B cell (primary cell): Measurements from ENCODE around the gene CNTD1. TPM values are rescaled to one million over a fixed set of nuclear protein-coding genes. Genes with fewer than 3 reads are reported as not detected.

ENCODE experiments used
- ATAC-seq: fragments of 200-7000 bp; cut with Tn5 transposase; one replicate; pipeline ENCODE4 v1.10.0; 2021; ENCODE audit warnings: low read depth, mild to moderate bottlenecking, moderate number of reproducible peaks, moderate library complexity
- CTCF ChIA-PET: fragments of 350-600 bp; sonication (Branson Sonifier 250); formaldehyde crosslinking; loops from one replicate; lab custom pipeline; 2021; ENCODE audit warnings: antibody characterized with exemption, inconsistent platforms; lab: Charles Lee
- POLR2A ChIA-PET: fragments of 350-600 bp; sonication (Branson Sonifier 250); formaldehyde crosslinking; loops from one replicate; lab custom pipeline; 2021; ENCODE audit warnings: antibody characterized with exemption; lab: Charles Lee
- DNase-seq: peaks from one replicate; pipeline ENCODE4 v3.0.0; 2013
- H2AFZ ChIP-seq: 2 replicates; pipeline ENCODE4 v1.6.1; 2012; ENCODE audit warnings: mild to moderate bottlenecking, low read depth, low read length; ENCODE audit not compliant: insufficient read depth, poor library complexity, severe bottlenecking
- H3K27ac ChIP-seq, 2 donors: 1 replicate in 1 of 2; 2 replicates in 1 of 2; pipeline ENCODE4 v1.5.1; 2012 to 2013; ENCODE audit warnings: low read length in 2 of 2, mild to moderate bottlenecking in 2 of 2, moderate library complexity in 1 of 2
- H3K27me3 ChIP-seq, 4 experiments: fragments of 200-600 bp in 1 of 4; sonication (generic) in 1 of 4; replicated peaks in 1 of 4; 1 replicate in 2 of 4; 2 replicates in 2 of 4; pipeline versions ENCODE4 v1.6.1 to v1.7.0; 2013 to 2016; ENCODE audit warnings: low read length in 3 of 4, mild to moderate bottlenecking in 2 of 4, mixed read lengths in 1 of 4, moderate library complexity in 1 of 4; ENCODE audit not compliant: insufficient read depth in 4 of 4, control insufficient read depth in 3 of 4; ENCODE audit errors: control extremely low read depth in 1 of 4
- H3K36me3 ChIP-seq, 2 experiments: replicated peaks in 1 of 2; 1 replicate in 1 of 2; 2 replicates in 1 of 2; pipeline versions ENCODE4 v1.6.1 to v1.7.1; 2013; ENCODE audit warnings: low read length in 1 of 2; ENCODE audit not compliant: insufficient read depth in 2 of 2, control insufficient read depth in 1 of 2; ENCODE audit errors: control extremely low read depth in 1 of 2, extremely low read depth in 1 of 2
- H3K4me1 ChIP-seq, 2 donors: fragments of 200-600 bp in 1 of 2; sonication (generic) in 1 of 2; 1 replicate in 1 of 2; 2 replicates in 1 of 2; pipeline versions ENCODE4 v1.5.1 to v1.6.1; 2013 to 2017; ENCODE audit warnings: low read length in 2 of 2; ENCODE audit not compliant: control insufficient read depth in 2 of 2, insufficient read depth in 2 of 2
- H3K4me2 ChIP-seq: replicated peaks from 2 replicates; pipeline ENCODE3; 2012; ENCODE audit warnings: mild to moderate bottlenecking, low read depth, low read length; ENCODE audit not compliant: poor library complexity, severe bottlenecking
- H3K4me3 ChIP-seq, 5 experiments: fragments of 200-600 bp in 1 of 5; sonication (generic) in 1 of 5; 1 replicate in 3 of 5; 2 replicates in 2 of 5; pipeline versions ENCODE4 v1.5.1 to v1.7.0; 2011 to 2016; ENCODE audit warnings: low read length in 4 of 5, mild to moderate bottlenecking in 4 of 5, low read depth in 2 of 5, control low read depth in 1 of 5, moderate library complexity in 1 of 5; ENCODE audit not compliant: insufficient read depth in 1 of 5; ENCODE audit errors: control extremely low read depth in 1 of 5, extremely low read depth in 1 of 5
- H3K79me2 ChIP-seq: fragments of 200-600 bp; sonication (generic); one replicate; pipeline ENCODE4 v1.6.0; 2016; ENCODE audit warnings: low read length; ENCODE audit not compliant: control insufficient read depth, insufficient read depth
- H3K9ac ChIP-seq: fragments of 200-600 bp; sonication (generic); 2 replicates; pipeline ENCODE4 v1.6.1; 2017; ENCODE audit warnings: mild to moderate bottlenecking, low read length, moderate library complexity
- H3K9me3 ChIP-seq, 3 donors: one replicate each; pipeline versions ENCODE4 v1.6.1 to v1.7.1; 2013; ENCODE audit warnings: low read length in 2 of 3; ENCODE audit not compliant: control insufficient read depth in 2 of 3, insufficient read depth in 1 of 3; ENCODE audit errors: control extremely low read depth in 1 of 3
- H4K20me1 ChIP-seq: 2 replicates; pipeline ENCODE4 v1.6.0; 2012; ENCODE audit warnings: mild to moderate bottlenecking, low read length; ENCODE audit not compliant: insufficient read depth, control insufficient read depth, poor library complexity, severe bottlenecking
- H3K27ac Mint-ChIP-seq: one replicate; pipeline ENCODE4 v1.8.0; 2021; ENCODE audit warnings: mixed read lengths
- H3K27me3 Mint-ChIP-seq: one replicate; pipeline ENCODE4 v1.8.0; 2021; ENCODE audit warnings: mixed read lengths
- H3K4me1 Mint-ChIP-seq: one replicate; pipeline ENCODE4 v1.8.0; 2021; ENCODE audit warnings: mixed read lengths
- H3K4me3 Mint-ChIP-seq: one replicate; pipeline ENCODE4 v1.8.0; 2021; ENCODE audit warnings: mixed read lengths
- H3K9me3 Mint-ChIP-seq: one replicate; pipeline ENCODE4 v1.8.0; 2022; ENCODE audit warnings: mixed read lengths; ENCODE audit not compliant: insufficient read depth
- CTCF ChIP-seq: fragments of 200-600 bp; IDR thresholded peaks from one replicate; pipeline ENCODE4 v1.8.0; 2022; ENCODE audit warnings: antibody characterized with exemption, mild to moderate bottlenecking
- EZH2 ChIP-seq: IDR thresholded peaks from 2 replicates; pipeline ENCODE4 v1.6.1; 2012; ENCODE audit warnings: borderline replicate concordance, low read depth, mild to moderate bottlenecking, moderate library complexity, low read length; ENCODE audit not compliant: insufficient read depth, poor library complexity, severe bottlenecking
- WGBS: methylation state at CpG from one replicate; pipeline ENCODE4 v1.1.5; 2013; ENCODE audit warnings: missing lambda C conversion rate; ENCODE audit not compliant: insufficient coverage; 5-methylcytosine and 5-hydroxymethylcytosine counted together
- intact Hi-C: fragments of 100-400 bp; cut with micrococcal nuclease; formaldehyde crosslinking; loops from one replicate; pipeline ENCODE4 v1.10.0; 2022
- polyA plus RNA-seq: library from polyadenylated mRNA; depleted of rRNA; stranded (reverse); fragments of >200 nt; gene quantifications from 2 replicates; pipeline ENCODE4 v1.2.3, GENCODE V29; 2012
- total RNA-seq, 2 donors: library from RNA; stranded (reverse); fragments of 120-200 nt in 1 of 2; gene quantifications; 1 replicate in 1 of 2; 2 replicates in 1 of 2; pipeline versions ENCODE4 v1.2.3 to v1.2.4, GENCODE V29; 2013 to 2022

CNTD1 gene
- total and polyA plus RNA-seq, 2 donors (not counting 1 experiment from before 2014, with no cell fraction given), result not detected

- TF ChIP-seq EZH2 (no peak), CTCF (no peak)
- peak overlapping the region; percentile 4 to 69 for H3K27ac ChIP-seq
Observed at GRCh38 chr17:42798011-42798382, 664 bp upstream of the CNTD1 start.

GRCh38 chr17:42803074-42803883, 4.6 kb downstream of the CNTD1 start:
- WGBS, result no CpG with 5 or more reads among the region's 2 CpGs
- no peak for TF ChIP-seq EZH2
- TF ChIP-seq CTCF, result no peak
- Histone ChIP-seq H3K79me2 (peaks cover 2% of the 10 kb centered on the region), H3K9me3 (peaks cover 0 to 3% (median 0%) of the 10 kb centered on the region in 3 donors), H4K20me1 (no peaks in the 10 kb centered on the region), H3K36me3 (no peaks in the 10 kb centered on the region), H3K4me1 (peaks cover 4 to 7% of the 10 kb centered on the region in 2 donors), H3K9ac (no peak overlapping the region), H3K27me3 (no peaks in the 10 kb centered on the region), H3K27ac (no peak overlapping the region), H2AFZ (no peak overlapping the region), H3K4me2 (no peak overlapping the region), H3K4me3 (no peak overlapping the region)
- peaks cover 5% of the 10 kb centered on the region for H3K27me3 Mint-ChIP-seq
- ChIA-PET CTCF (interaction anchor here (1.0 to 1.2 kb wide), 3 partner anchors 16 to 225 kb away, joined by 3 to 10 read pairs (median 3); no protein-coding TSS in a partner anchor), POLR2A (no interaction called here)
- no peak overlapping the region for H3K27ac Mint-ChIP-seq
- ATAC-seq, result no peak
- no peak overlapping the region for H3K4me3 Mint-ChIP-seq
- no peaks in the 10 kb centered on the region for H3K9me3 Mint-ChIP-seq
- DNase-seq, result no peak
- intact Hi-C loops, result no loop called here
- H3K4me1 Mint-ChIP-seq, result peaks cover 7% of the 10 kb centered on the region

More at GRCh38 chr17:42798011-42798382, 664 bp upstream of the CNTD1 start:
- H3K4me1 Mint-ChIP-seq, result peaks cover 27% of the 10 kb centered on the region
- ChIA-PET CTCF (interaction anchor here (0.5 to 1.3 kb wide), 5 partner anchors 22 to 220 kb away, joined by 3 to 4 read pairs (median 3); partner anchors contain the start of gene BECN1), POLR2A (interaction anchor here (1.2 to 2.1 kb wide), 2 partner anchors 25 to 26 kb away, joined by 5 to 9 read pairs; partner anchors contain the start of genes BECN1 and VPS25)
- Histone ChIP-seq H2AFZ (peak overlapping the region; percentile 92), H3K4me1 (peaks cover 14 to 21% of the 10 kb centered on the region in 2 donors), H3K79me2 (peaks cover 23% of the 10 kb centered on the region), H3K27me3 (no peaks in the 10 kb centered on the region), H3K4me3 (peak overlapping the region; percentile 59 to 90 (median 76)), H3K9me3 (peaks cover 0 to 3% (median 0%) of the 10 kb centered on the region in 3 donors), H4K20me1 (no peaks in the 10 kb centered on the region), H3K9ac (peak overlapping the region; percentile 87), H3K4me2 (peak overlapping the region; percentile 81), H3K36me3 (peaks cover 0 to 2% of the 10 kb centered on the region in 2 experiments)
- H3K9me3 Mint-ChIP-seq, result no peaks in the 10 kb centered on the region
- H3K27ac Mint-ChIP-seq, result peak overlapping the region; percentile 83
- ATAC-seq (no peak), DNase-seq (no peak)
- WGBS, result 80% methylated on average over 1 of the region's 10 CpGs
- peaks cover 5% of the 10 kb centered on the region for H3K27me3 Mint-ChIP-seq
- H3K4me3 Mint-ChIP-seq, result peak overlapping the region; percentile 96
- intact Hi-C loops, result loop anchor here (1.0 kb wide), 3 partner anchors 25 to 53 kb away; partner anchors contain the start of genes BECN1, EZH1 and VPS25
